ENCODE data around the gene DNLZ.

DNLZ gene

GRCh38 chr9:136374183-136374575 is 10.6 kb upstream of the DNLZ start:
- DNase-seq = no peak

GRCh38 chr9:136373300-136374182 is 10.0 kb upstream of the DNLZ start, which contains the start of gene CARD9:
TSS of gene CARD9 (minus strand) at chr9:136373669. CDS start at chr9:136372078, 1,591 bp downstream.
- no peak for DNase-seq

GRCh38 chr9:136372561-136373299 is 9.2 kb upstream of the DNLZ start:
- DNase-seq = peak; percentile 75

- DNase-seq = no peak
These were observed 8.5 kb upstream of the DNLZ start for GRCh38 chr9:136372006-136372405.

- no peak for DNase-seq
These were observed 8.0 kb upstream of the DNLZ start for GRCh38 chr9:136371533-136371880.

- DNase-seq = no peak
These were observed 7.4 kb upstream of the DNLZ start for GRCh38 chr9:136370687-136371532.

GRCh38 chr9:136370037-136370436 is 6.5 kb upstream of the DNLZ start:
- DNase-seq = no peak

GRCh38 chr9:136368190-136368589 is 4.6 kb upstream of the DNLZ start:
- no peak for DNase-seq

GRCh38 chr9:136367296-136368145 is 4.0 kb upstream of the DNLZ start:
- DNase-seq = no peak

GRCh38 chr9:136366826-136367225 is 3.3 kb upstream of the DNLZ start:
- DNase-seq = no peak

GRCh38 chr9:136365775-136366222 is 2.3 kb upstream of the DNLZ start:
- DNase-seq = no peak

- DNase-seq = no peak
These were observed 1.6 kb upstream of the DNLZ start for GRCh38 chr9:136364942-136365774.

- DNase-seq = no peak
These were observed 605 bp upstream of the DNLZ start for GRCh38 chr9:136363949-136364748.

GRCh38 chr9:136362450-136362784 is 1.1 kb downstream of the DNLZ start:
- DNase-seq = no peak

- DNase-seq = no peak
These were observed 1.6 kb downstream of the DNLZ start for GRCh38 chr9:136361754-136362449.

- DNase-seq = no peak
These were observed 2.3 kb downstream of the DNLZ start for GRCh38 chr9:136361047-136361753.

- no peak for DNase-seq
These were observed 3.5 kb downstream of the DNLZ start for GRCh38 chr9:136359774-136360718.

GRCh38 chr9:136358888-136359287 is 4.7 kb downstream of the DNLZ start:
- DNase-seq = no peak
